RWPE1 (cell line): Measurements from ENCODE around the gene OTOS.
A peak's percentile ranks its signal among the peaks of the same experiment; 100 is the strongest.

ENCODE experiments used
- CTCF ChIA-PET: fragments of 350-600 bp; sonication (Branson Sonifier 250); formaldehyde crosslinking; extraction: SDS; loops from one replicate; lab custom pipeline; 2021; lab: Yijun Ruan, JAX
- POLR2A ChIA-PET: fragments of 400-600 bp; formaldehyde crosslinking; extraction: SDS; loops from one replicate; lab custom pipeline; 2020; ENCODE audit warnings: antibody characterized with exemption; ENCODE audit not compliant: low non-redundant PET; lab: Yijun Ruan, JAX
- DNase-seq: peaks from one replicate; pipeline ENCODE4 v3.0.0; 2012; ENCODE audit warnings: low spot score
- H3K27ac ChIP-seq: fragments of 450-650 bp; 2 replicates; pipeline ENCODE4 v1.5.1; 2017
- CTCF ChIP-seq: fragments of 450-650 bp; conservative IDR thresholded peaks from 2 replicates; pipeline ENCODE4 v1.5.1; 2017; ENCODE audit warnings: low read depth, mild to moderate bottlenecking

Gene OTOS

GRCh38 chr2:240183006-240183874 lies 42.8 kb upstream of the OTOS start:
- ChIA-PET POLR2A (no interaction called here), CTCF (no interaction called here)
- no peak overlapping the region for H3K27ac ChIP-seq
- DNase-seq, result no peak
- no peak for TF ChIP-seq CTCF

GRCh38 chr2:240182476-240182875 lies 42.0 kb upstream of the OTOS start:
- ChIA-PET POLR2A (no interaction called here), CTCF (no interaction called here)
- H3K27ac ChIP-seq, result no peak overlapping the region
- no peak for TF ChIP-seq CTCF
- DNase-seq, result no peak

- ChIA-PET CTCF (no interaction called here), POLR2A (no interaction called here)
- no peak overlapping the region for H3K27ac ChIP-seq
- no peak for TF ChIP-seq CTCF
- DNase-seq, result no peak
Observed at GRCh38 chr2:240182001-240182400, 41.5 kb upstream of the OTOS start.

GRCh38 chr2:240179941-240180666 lies 39.6 kb upstream of the OTOS start:
- CTCF ChIA-PET, result interaction anchor here (0.6 kb wide), 1 partner anchor 189 kb away, joined by 3 read pairs; no protein-coding TSS in a partner anchor
- POLR2A ChIA-PET, result no interaction called here
- peak; percentile 14 for DNase-seq

GRCh38 chr2:240179186-240179815 lies 38.8 kb upstream of the OTOS start:
- DNase-seq, result no peak
- no peak for TF ChIP-seq CTCF
- H3K27ac ChIP-seq, result no peak overlapping the region
- ChIA-PET CTCF (no interaction called here), POLR2A (no interaction called here)

More at GRCh38 chr2:240179941-240180666, 39.6 kb upstream of the OTOS start:
- no peak for TF ChIP-seq CTCF
- no peak overlapping the region for H3K27ac ChIP-seq

GRCh38 chr2:240178564-240178963 lies 38.1 kb upstream of the OTOS start:
- ChIA-PET CTCF (no interaction called here), POLR2A (no interaction called here)
- no peak overlapping the region for H3K27ac ChIP-seq
- no peak for DNase-seq
- no peak for TF ChIP-seq CTCF
